ENCODE results near the gene MCUR1. TPM values are rescaled to one million over a fixed set of nuclear protein-coding genes. Genes with fewer than 3 reads are reported as not detected.
"Not testable (repeated sequence)": the region's sequence is repeated elsewhere in the genome, so short reads cannot be mapped to it uniquely, and the experiment has no call there.

Gene MCUR1
- total and polyA plus RNA-seq, 2 experiments from 2014 or later: 13.8 to 51.6 TPM

GRCh38 chr6:13788820-13789219, 25.5 kb downstream of the MCUR1 start:
- Histone ChIP-seq H3K4me1 (ENCODE audit: low read depth) (peaks cover 12% of the 10 kb centered on the region), H3K9me3 (ENCODE audit: low read depth) (no peaks in the 10 kb centered on the region), H3K27me3 (no peaks in the 10 kb centered on the region), H3K4me3 (no peak overlapping the region), H3K36me3 (peaks cover 6% of the 10 kb centered on the region), H3K27ac (no peak overlapping the region)
- no peak for DNase-seq (ENCODE audit: low read depth in 1 of 2, low spot score in 1 of 2)
- TF ChIP-seq CTCF (IDR thresholded peaks at IDR 0.05; ENCODE audit: low read depth, low read length): no peak

- H3K4me3 ChIP-seq: no peak overlapping the region
- no peaks in the 10 kb centered on the region for H3K9me3 ChIP-seq (ENCODE audit: low read depth)
- peaks cover 6% of the 10 kb centered on the region for H3K36me3 ChIP-seq
- DNase-seq (ENCODE audit: low read depth in 1 of 2, low spot score in 1 of 2): peak; percentile 70 to 77
- H3K4me1 ChIP-seq (ENCODE audit: low read depth): peaks cover 12% of the 10 kb centered on the region
- peak overlapping the region; percentile 87 for H3K27ac ChIP-seq
- no peak for TF ChIP-seq CTCF (IDR thresholded peaks at IDR 0.05; ENCODE audit: low read depth, low read length)
- no peaks in the 10 kb centered on the region for H3K27me3 ChIP-seq
Measured at GRCh38 chr6:13787137-13787536, 27.2 kb downstream of the MCUR1 start.

- not testable (repeated sequence) for H3K27me3 ChIP-seq; H3K36me3 ChIP-seq; DNase-seq (ENCODE audit: low read depth in 1 of 2, low spot score in 1 of 2); H3K27ac ChIP-seq; H3K4me1 ChIP-seq (ENCODE audit: low read depth); H3K9me3 ChIP-seq (ENCODE audit: low read depth); H3K4me3 ChIP-seq
Measured at GRCh38 chr6:13780162-13780561, 34.2 kb downstream of the MCUR1 start.

GRCh38 chr6:13778028-13778427, 36.3 kb downstream of the MCUR1 start:
- no peak for TF ChIP-seq CTCF (IDR thresholded peaks at IDR 0.05; ENCODE audit: low read depth, low read length)
- Histone ChIP-seq H3K4me1 (ENCODE audit: low read depth) (no peaks in the 10 kb centered on the region), H3K36me3 (no peaks in the 10 kb centered on the region), H3K27ac (no peak overlapping the region), H3K27me3 (no peaks in the 10 kb centered on the region), H3K9me3 (ENCODE audit: low read depth) (no peaks in the 10 kb centered on the region), H3K4me3 (no peak overlapping the region)
- no peak for DNase-seq (ENCODE audit: low read depth in 1 of 2, low spot score in 1 of 2)

- H3K36me3 ChIP-seq: no peaks in the 10 kb centered on the region
- H3K4me1 ChIP-seq (ENCODE audit: low read depth): no peaks in the 10 kb centered on the region
- no peak overlapping the region for H3K4me3 ChIP-seq
- no peak for TF ChIP-seq CTCF (IDR thresholded peaks at IDR 0.05; ENCODE audit: low read depth, low read length)
- no peak overlapping the region for H3K27ac ChIP-seq
- no peaks in the 10 kb centered on the region for H3K9me3 ChIP-seq (ENCODE audit: low read depth)
- H3K27me3 ChIP-seq: no peaks in the 10 kb centered on the region
- no peak for DNase-seq (ENCODE audit: low read depth in 1 of 2, low spot score in 1 of 2)
Measured at GRCh38 chr6:13776602-13777001, 37.8 kb downstream of the MCUR1 start.

DNA sequence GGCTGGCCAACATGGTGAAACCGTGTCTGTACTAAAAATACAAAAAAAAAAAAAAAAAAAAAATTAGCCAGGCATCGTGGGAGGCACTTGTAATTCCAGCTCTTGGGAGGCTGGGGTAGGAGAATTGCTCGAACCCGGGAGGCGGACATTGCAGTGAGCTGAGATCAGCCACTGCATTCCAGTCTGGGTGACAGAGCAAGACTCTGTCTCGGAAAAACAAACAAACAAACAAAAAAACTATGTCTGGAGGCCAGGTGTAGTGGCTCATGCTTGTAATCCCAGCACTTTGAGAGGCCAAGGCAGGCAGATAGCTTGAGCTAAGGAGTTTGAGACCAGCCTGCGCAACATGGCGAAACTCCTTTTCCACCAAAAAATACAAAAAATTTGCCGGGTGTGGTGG, 38.9 kb downstream of the MCUR1 start:
- not testable (repeated sequence) for H3K27me3 ChIP-seq; H3K36me3 ChIP-seq; H3K4me3 ChIP-seq; DNase-seq (ENCODE audit: low read depth in 1 of 2, low spot score in 1 of 2); H3K27ac ChIP-seq; H3K4me1 ChIP-seq (ENCODE audit: low read depth); H3K9me3 ChIP-seq (ENCODE audit: low read depth)

- not testable (repeated sequence) for H3K4me3 ChIP-seq; H3K9me3 ChIP-seq (ENCODE audit: low read depth); H3K4me1 ChIP-seq (ENCODE audit: low read depth); H3K27me3 ChIP-seq; H3K36me3 ChIP-seq; DNase-seq (ENCODE audit: low read depth in 1 of 2, low spot score in 1 of 2); H3K27ac ChIP-seq
Measured at GRCh38 chr6:13772358-13773030, 41.9 kb downstream of the MCUR1 start.
